ENCODE data around the gene ELMO1. TPM values are rescaled to one million over a fixed set of nuclear protein-coding genes. Genes with fewer than 3 reads are reported as not detected.

ELMO1 gene
- polyA plus RNA-seq, 1 donor (not counting 4 experiments of a cell fraction or from before 2014, with no cell fraction given): not detected

- TF ChIP-seq EZH2 (IDR thresholded peaks at IDR 0.05; ENCODE audit: low read length): no peak
- no peak for TF ChIP-seq CTCF (optimal IDR thresholded peaks at IDR 0.05 in 1 of 3, IDR thresholded peaks at IDR 0.05 in 1 of 3, conservative IDR thresholded peaks at IDR 0.05 in 1 of 3; ENCODE audit: extremely low read depth in 1 of 3, insufficient read depth in 2 of 3, low read length in 3 of 3)
- Histone ChIP-seq H3K9ac (ENCODE audit: control insufficient read depth, extremely low read depth, insufficient read depth, low read length) (no peak overlapping the region), H3K36me3 (ENCODE audit: control insufficient read depth in 2 of 2, extremely low read depth in 1 of 2, insufficient read depth in 2 of 2, low read length in 2 of 2) (no peaks in the 10 kb centered on the region), H2AFZ (ENCODE audit: control insufficient read depth, low read length) (no peak overlapping the region), H3K4me3 (ENCODE audit: control insufficient read depth in 2 of 3, extremely low read depth in 1 of 3, insufficient read depth in 2 of 3, low read depth in 1 of 3, low read length in 3 of 3) (no peak overlapping the region), H3K27ac (ENCODE audit: control insufficient read depth, insufficient read depth, low read length) (no peak overlapping the region), H3K4me2 (ENCODE audit: control insufficient read depth, extremely low read depth, insufficient read depth, low read depth, low read length) (no peak overlapping the region), H3K9me1 (ENCODE audit: control insufficient read depth, extremely low read depth, insufficient read depth, low read length) (no peaks in the 10 kb centered on the region), H3K4me1 (ENCODE audit: control insufficient read depth, extremely low read depth, insufficient read depth, low read length) (no peaks in the 10 kb centered on the region), H3K9me3 (ENCODE audit: control insufficient read depth, low read depth, low read length) (no peaks in the 10 kb centered on the region), H3K27me3 (ENCODE audit: control insufficient read depth, extremely low read depth, insufficient read depth, low read length) (no peaks in the 10 kb centered on the region), H4K20me1 (ENCODE audit: control insufficient read depth, extremely low read depth, insufficient read depth, low read length) (no peaks in the 10 kb centered on the region), H3K79me2 (ENCODE audit: control insufficient read depth, insufficient read depth, low read length) (no peaks in the 10 kb centered on the region)
- no peak for FAIRE-seq
- DNase-seq (ENCODE audit: low read depth, low spot score): no peak
- dilution Hi-C loops (cut with MboI; ENCODE audit: extremely low pct_ligation_motif_present, low sequenced_read_pairs): no loop called here
Measured at GRCh38 chr7:37102518-37103137, 346.0 kb downstream of the ELMO1 start.

- Histone ChIP-seq H3K27me3 (ENCODE audit: control insufficient read depth, extremely low read depth, insufficient read depth, low read length) (no peaks in the 10 kb centered on the region), H3K36me3 (ENCODE audit: control insufficient read depth in 2 of 2, extremely low read depth in 1 of 2, insufficient read depth in 2 of 2, low read length in 2 of 2) (no peaks in the 10 kb centered on the region), H2AFZ (ENCODE audit: control insufficient read depth, low read length) (no peak overlapping the region), H3K4me2 (ENCODE audit: control insufficient read depth, extremely low read depth, insufficient read depth, low read depth, low read length) (no peak overlapping the region), H3K4me1 (ENCODE audit: control insufficient read depth, extremely low read depth, insufficient read depth, low read length) (no peaks in the 10 kb centered on the region), H4K20me1 (ENCODE audit: control insufficient read depth, extremely low read depth, insufficient read depth, low read length) (no peaks in the 10 kb centered on the region), H3K27ac (ENCODE audit: control insufficient read depth, insufficient read depth, low read length) (no peak overlapping the region), H3K9ac (ENCODE audit: control insufficient read depth, extremely low read depth, insufficient read depth, low read length) (no peak overlapping the region), H3K9me1 (ENCODE audit: control insufficient read depth, extremely low read depth, insufficient read depth, low read length) (no peaks in the 10 kb centered on the region), H3K79me2 (ENCODE audit: control insufficient read depth, insufficient read depth, low read length) (no peaks in the 10 kb centered on the region), H3K9me3 (ENCODE audit: control insufficient read depth, low read depth, low read length) (no peaks in the 10 kb centered on the region), H3K4me3 (ENCODE audit: control insufficient read depth in 2 of 3, extremely low read depth in 1 of 3, insufficient read depth in 2 of 3, low read depth in 1 of 3, low read length in 3 of 3) (no peak overlapping the region)
- FAIRE-seq (no peak), DNase-seq (ENCODE audit: low read depth, low spot score) (no peak)
- TF ChIP-seq EZH2 (IDR thresholded peaks at IDR 0.05; ENCODE audit: low read length): no peak
- no peak for TF ChIP-seq CTCF (optimal IDR thresholded peaks at IDR 0.05 in 1 of 3, IDR thresholded peaks at IDR 0.05 in 1 of 3, conservative IDR thresholded peaks at IDR 0.05 in 1 of 3; ENCODE audit: extremely low read depth in 1 of 3, insufficient read depth in 2 of 3, low read length in 3 of 3)
- dilution Hi-C loops (cut with MboI; ENCODE audit: extremely low pct_ligation_motif_present, low sequenced_read_pairs): no loop called here
Measured at GRCh38 chr7:37100735-37101331, 347.8 kb downstream of the ELMO1 start.

Data from keratinocyte (primary cell).